ENCODE measurements around the gene ATP5MC3.

The ATP5MC3 gene

GRCh38 chr2:175140332-175140731 lies 41.2 kb downstream of the ATP5MC3 start:
- H3K4me1 ChIP-seq (ENCODE audit: insufficient read depth, low read length, severe bottlenecking): peaks cover 13% of the 10 kb centered on the region
- H3K4me3 ChIP-seq (ENCODE audit: low read depth, low read length, poor library complexity, severe bottlenecking): no peak overlapping the region
- no peaks in the 10 kb centered on the region for H3F3A ChIP-seq (ENCODE audit: insufficient read depth, low read length)
- H3K79me2 ChIP-seq (ENCODE audit: insufficient read depth, low read length): peaks cover 29% of the 10 kb centered on the region
- H4K20me1 ChIP-seq (ENCODE audit: insufficient read depth, low read length): no peaks in the 10 kb centered on the region
- H3K9ac ChIP-seq (ENCODE audit: low read length): no peak overlapping the region
- peaks cover 31% of the 10 kb centered on the region; the same call in 1 of the 2 replicates for H3K36me3 ChIP-seq (ENCODE audit: insufficient read depth, low read length)
- H2AFZ ChIP-seq (ENCODE audit: low read length): no peak overlapping the region
- no peaks in the 10 kb centered on the region for H3K9me3 ChIP-seq (ENCODE audit: low read length)
- H3K4me2 ChIP-seq (ENCODE audit: low read length): no peak overlapping the region
- H3K27ac ChIP-seq (ENCODE audit: low read depth, low read length, poor library complexity, severe bottlenecking): no peak overlapping the region
- no peaks in the 10 kb centered on the region for H3K27me3 ChIP-seq (ENCODE audit: insufficient read depth, low read length)
- H3K9me2 ChIP-seq (ENCODE audit: low read depth, low read length): no peaks in the 10 kb centered on the region
- TF ChIP-seq EZH2 (IDR thresholded peaks at IDR 0.05; ENCODE audit: borderline replicate concordance, low read length) (no peak), CTCF (IDR thresholded peaks at IDR 0.05; ENCODE audit: low read length) (no peak)

- no peak overlapping the region for H3K4me3 ChIP-seq (ENCODE audit: low read depth, low read length, poor library complexity, severe bottlenecking)
- H3K9ac ChIP-seq (ENCODE audit: low read length): no peak overlapping the region
- H3K4me2 ChIP-seq (ENCODE audit: low read length): no peak overlapping the region
- H3K27me3 ChIP-seq (ENCODE audit: insufficient read depth, low read length): no peaks in the 10 kb centered on the region
- H3K36me3 ChIP-seq (ENCODE audit: insufficient read depth, low read length): peaks cover 40% of the 10 kb centered on the region; the same call in 1 of the 2 replicates
- peaks cover 9% of the 10 kb centered on the region for H3K79me2 ChIP-seq (ENCODE audit: insufficient read depth, low read length)
- H3K9me3 ChIP-seq (ENCODE audit: low read length): no peaks in the 10 kb centered on the region
- TF ChIP-seq EZH2 (IDR thresholded peaks at IDR 0.05; ENCODE audit: borderline replicate concordance, low read length): no peak
- TF ChIP-seq CTCF (IDR thresholded peaks at IDR 0.05; ENCODE audit: low read length): no peak
- H4K20me1 ChIP-seq (ENCODE audit: insufficient read depth, low read length): no peaks in the 10 kb centered on the region
- no peak overlapping the region for H2AFZ ChIP-seq (ENCODE audit: low read length)
- H3F3A ChIP-seq (ENCODE audit: insufficient read depth, low read length): no peaks in the 10 kb centered on the region
- H3K27ac ChIP-seq (ENCODE audit: low read depth, low read length, poor library complexity, severe bottlenecking): no peak overlapping the region
- peaks cover 11% of the 10 kb centered on the region for H3K4me1 ChIP-seq (ENCODE audit: insufficient read depth, low read length, severe bottlenecking)
- H3K9me2 ChIP-seq (ENCODE audit: low read depth, low read length): no peaks in the 10 kb centered on the region
Measured at GRCh38 chr2:175137793-175138192, 43.7 kb downstream of the ATP5MC3 start.

- no peak overlapping the region for H3K27ac ChIP-seq (ENCODE audit: low read depth, low read length, poor library complexity, severe bottlenecking)
- H3K4me3 ChIP-seq (ENCODE audit: low read depth, low read length, poor library complexity, severe bottlenecking): no peak overlapping the region
- no peaks in the 10 kb centered on the region for H3K9me2 ChIP-seq (ENCODE audit: low read depth, low read length)
- H3K9ac ChIP-seq (ENCODE audit: low read length): no peak overlapping the region
- peaks cover 9% of the 10 kb centered on the region for H3K79me2 ChIP-seq (ENCODE audit: insufficient read depth, low read length)
- TF ChIP-seq CTCF (IDR thresholded peaks at IDR 0.05; ENCODE audit: low read length) (no peak), EZH2 (IDR thresholded peaks at IDR 0.05; ENCODE audit: borderline replicate concordance, low read length) (no peak)
- H3K9me3 ChIP-seq (ENCODE audit: low read length): no peaks in the 10 kb centered on the region
- H2AFZ ChIP-seq (ENCODE audit: low read length): no peak overlapping the region
- H3K27me3 ChIP-seq (ENCODE audit: insufficient read depth, low read length): no peaks in the 10 kb centered on the region
- H3F3A ChIP-seq (ENCODE audit: insufficient read depth, low read length): no peaks in the 10 kb centered on the region
- peaks cover 40% of the 10 kb centered on the region; the same call in 1 of the 2 replicates for H3K36me3 ChIP-seq (ENCODE audit: insufficient read depth, low read length)
- H3K4me2 ChIP-seq (ENCODE audit: low read length): no peak overlapping the region
- no peaks in the 10 kb centered on the region for H4K20me1 ChIP-seq (ENCODE audit: insufficient read depth, low read length)
- H3K4me1 ChIP-seq (ENCODE audit: insufficient read depth, low read length, severe bottlenecking): no peaks in the 10 kb centered on the region
Measured at GRCh38 chr2:175136334-175137215, 44.9 kb downstream of the ATP5MC3 start.
